Muscle of leg (tissue), 11 donors: ENCODE data around the gene DGKK. TPM values are rescaled to one million over a fixed set of nuclear protein-coding genes. Genes with fewer than 3 reads are reported as not detected.
"Not testable (repeated sequence)": the region's sequence is repeated elsewhere in the genome, so short reads cannot be mapped to it uniquely, and the experiment has no call there.

Experiments used
- DNase-seq: peaks from one replicate; pipeline ENCODE4 v3.0.0; 2013
- H3K27ac ChIP-seq: one replicate; pipeline ENCODE4 v1.5.1; 2013; ENCODE audit warnings: mild to moderate bottlenecking, low read length, control low read depth
- H3K27me3 ChIP-seq: one replicate; pipeline ENCODE4 v1.6.1; 2013; ENCODE audit warnings: low read length; ENCODE audit not compliant: control insufficient read depth, insufficient read depth
- H3K36me3 ChIP-seq: one replicate; pipeline ENCODE4 v1.6.1; 2013; ENCODE audit warnings: low read length; ENCODE audit not compliant: control insufficient read depth, insufficient read depth
- H3K4me1 ChIP-seq: one replicate; pipeline ENCODE4 v1.6.1; 2013; ENCODE audit warnings: low read length; ENCODE audit not compliant: control insufficient read depth, insufficient read depth
- H3K4me3 ChIP-seq: one replicate; pipeline ENCODE4 v1.5.1; 2013; ENCODE audit warnings: low read length, control low read depth
- H3K9me3 ChIP-seq: replicated peaks from 2 replicates; pipeline ENCODE4 v1.6.1; 2013; ENCODE audit warnings: low read depth, low read length; ENCODE audit not compliant: control insufficient read depth
- WGBS: methylation state at CpG from one replicate; pipeline ENCODE4 v1.1.5; 2013; ENCODE audit warnings: missing lambda C conversion rate; ENCODE audit not compliant: insufficient coverage; 5-methylcytosine and 5-hydroxymethylcytosine counted together
- polyA plus RNA-seq, 8 donors: library from polyadenylated mRNA; unstranded; fragments of 120-200 nt; gene quantifications; one replicate each; pipeline versions ENCODE4 v1.2.1 to v1.2.3, GENCODE V29; 2013; ENCODE audit warnings: inconsistent platforms in 1 of 8, low replicate concordance in 1 of 8; ENCODE audit not compliant: insufficient read length in 8 of 8, insufficient read depth in 1 of 8
- total RNA-seq: library from RNA; stranded (reverse); fragments of 120-200 nt; gene quantifications from one replicate; pipeline ENCODE4 v1.2.4, GENCODE V29; 2013

DGKK gene
- total and polyA plus RNA-seq, 9 donors = 0.01 to 0.03 TPM; not detected in 7

- Histone ChIP-seq H3K36me3 (no peaks in the 10 kb centered on the region), H3K4me1 (no peaks in the 10 kb centered on the region), H3K9me3 (no peaks in the 10 kb centered on the region), H3K4me3 (no peak overlapping the region), H3K27ac (no peak overlapping the region), H3K27me3 (peaks cover 37% of the 10 kb centered on the region)
- no peak for DNase-seq
- WGBS = 78% methylated on average over 8 of the region's 9 CpGs
Observed at GRCh38 chrX:50375481-50376267, 95.0 kb downstream of the DGKK start.

- Histone ChIP-seq H3K4me1 (no peaks in the 10 kb centered on the region), H3K9me3 (no peaks in the 10 kb centered on the region), H3K4me3 (no peak overlapping the region), H3K27me3 (peaks cover 37% of the 10 kb centered on the region), H3K27ac (no peak overlapping the region), H3K36me3 (no peaks in the 10 kb centered on the region)
- no CpG with 5 or more reads among the region's 4 CpGs for WGBS
- DNase-seq = no peak
Observed at GRCh38 chrX:50372966-50373365, 97.7 kb downstream of the DGKK start.

GRCh38 chrX:50343917-50344316, 126.7 kb downstream of the DGKK start:
- Histone ChIP-seq H3K27me3 (peaks cover 25% of the 10 kb centered on the region), H3K27ac (no peak overlapping the region), H3K36me3 (no peaks in the 10 kb centered on the region), H3K9me3 (no peaks in the 10 kb centered on the region), H3K4me3 (no peak overlapping the region), H3K4me1 (no peaks in the 10 kb centered on the region)
- DNase-seq = no peak

- peaks cover 14% of the 10 kb centered on the region for H3K27me3 ChIP-seq
- H3K36me3 ChIP-seq = no peaks in the 10 kb centered on the region
- 83% methylated on average over 1 of the region's 6 CpGs for WGBS
- no peaks in the 10 kb centered on the region for H3K4me1 ChIP-seq
- no peaks in the 10 kb centered on the region for H3K9me3 ChIP-seq
- no peak overlapping the region for H3K27ac ChIP-seq
- H3K4me3 ChIP-seq = no peak overlapping the region
- DNase-seq = no peak
Observed at GRCh38 chrX:50333308-50333707, 137.3 kb downstream of the DGKK start.

GRCh38 chrX:50332668-50333067, 138.0 kb downstream of the DGKK start:
- not testable (repeated sequence) for H3K4me3 ChIP-seq, H3K36me3 ChIP-seq, DNase-seq, H3K4me1 ChIP-seq, H3K9me3 ChIP-seq, H3K27ac ChIP-seq
- H3K27me3 ChIP-seq = peaks cover 14% of the 10 kb centered on the region
- no CpG with 5 or more reads among the region's 5 CpGs for WGBS

- WGBS = 83% methylated on average over 1 of the region's 2 CpGs
- H3K36me3 ChIP-seq = no peaks in the 10 kb centered on the region
- no peak overlapping the region for H3K27ac ChIP-seq
- DNase-seq = no peak
- H3K27me3 ChIP-seq = peaks cover 11% of the 10 kb centered on the region
- H3K9me3 ChIP-seq = no peaks in the 10 kb centered on the region
- H3K4me3 ChIP-seq = no peak overlapping the region
- no peaks in the 10 kb centered on the region for H3K4me1 ChIP-seq
Observed at GRCh38 chrX:50327235-50327634, 143.4 kb downstream of the DGKK start.
